Vagina (tissue), 2 donors: ENCODE measurements around the gene MAD1L1. TPM values are rescaled to one million over a fixed set of nuclear protein-coding genes. Genes with fewer than 3 reads are reported as not detected.

Source experiments
- DNase-seq, 2 donors: peaks; one replicate each; pipeline ENCODE4 v3.0.0-alpha.2; 2017; ENCODE audit errors: extremely low spot score in 2 of 2
- H3K27ac ChIP-seq: fragments of 200-600 bp; sonication (generic); one replicate; pipeline ENCODE4 v1.5.1; 2019
- H3K27me3 ChIP-seq: fragments of 200-600 bp; sonication (generic); one replicate; pipeline ENCODE4 v1.5.1; 2019
- H3K36me3 ChIP-seq, 2 donors: fragments of 200-600 bp; sonication (generic); one replicate each; pipeline ENCODE4 v1.5.1; 2017 to 2019
- H3K4me1 ChIP-seq: fragments of 200-600 bp; sonication (generic); one replicate; pipeline ENCODE4 v1.5.1; 2019
- H3K4me3 ChIP-seq, 2 donors: fragments of 200-600 bp; sonication (generic); 1 replicate in 1 of 2; 2 replicates in 1 of 2; pipeline ENCODE4 v1.5.1; 2016 to 2019
- H3K9me3 ChIP-seq: fragments of 200-600 bp; sonication (generic); one replicate; pipeline ENCODE4 v1.5.1; 2019
- CTCF ChIP-seq, 3 experiments: fragments of 450-650 bp in 2 of 3; fragments of 200-600 bp in 1 of 3; sonication (generic) in 1 of 3; IDR thresholded peaks; one replicate each; pipeline ENCODE4 v1.5.1; 2017 to 2019; ENCODE audit warnings: antibody characterized with exemption in 3 of 3, mild to moderate bottlenecking in 2 of 3, moderate library complexity in 2 of 3
- POLR2A ChIP-seq, 2 donors: fragments of 450-650 bp; IDR thresholded peaks; one replicate each; pipeline ENCODE4 v1.6.1; 2017; ENCODE audit warnings: antibody characterized with exemption in 2 of 2, mild to moderate bottlenecking in 2 of 2, moderate library complexity in 2 of 2
- POLR2AphosphoS5 ChIP-seq, 2 donors: sonication (generic); formaldehyde crosslinking; IDR thresholded peaks; one replicate each; pipeline ENCODE4 v1.9.0; 2017; ENCODE audit warnings: antibody characterized with exemption in 2 of 2, mild to moderate bottlenecking in 2 of 2, low read depth in 1 of 2; ENCODE audit not compliant: insufficient read depth in 1 of 2
- intact Hi-C: fragments of 100-400 bp; cut with DNase I; formaldehyde crosslinking; loops from one replicate; pipeline ENCODE4 v1.15.1; 2023
- total RNA-seq: library from RNA; depleted of rRNA; stranded (reverse); fragments of >200 nt; gene quantifications from one replicate; pipeline ENCODE4 v1.2.3, GENCODE V29; 2016

The MAD1L1 gene
- total RNA-seq, 1 donor from 2014 or later: 62.4 TPM

- H3K27me3 ChIP-seq: no peaks in the 10 kb centered on the region
- H3K4me1 ChIP-seq: peaks cover 4% of the 10 kb centered on the region
- intact Hi-C loops: no loop called here
- no peak overlapping the region for H3K4me3 ChIP-seq
- H3K9me3 ChIP-seq: peaks cover 5% of the 10 kb centered on the region
- DNase-seq: no peak
- H3K27ac ChIP-seq: no peak overlapping the region
- TF ChIP-seq POLR2A (IDR thresholded peaks at IDR 0.05) (no peak), CTCF (IDR thresholded peaks at IDR 0.05) (no peak), POLR2AphosphoS5 (IDR thresholded peaks at IDR 0.05; ENCODE audit: insufficient read depth in 1 of 2, low read depth in 1 of 2) (no peak)
- H3K36me3 ChIP-seq: no peaks in the 10 kb centered on the region
These were observed 358.7 kb downstream of the MAD1L1 start for GRCh38 chr7:1873857-1874589.

- no peak overlapping the region for H3K4me3 ChIP-seq
- intact Hi-C loops: no loop called here
- no peak for TF ChIP-seq CTCF (IDR thresholded peaks at IDR 0.05)
- no peak for TF ChIP-seq POLR2AphosphoS5 (IDR thresholded peaks at IDR 0.05; ENCODE audit: insufficient read depth in 1 of 2, low read depth in 1 of 2)
- no peak for TF ChIP-seq POLR2A (IDR thresholded peaks at IDR 0.05)
These were observed 359.3 kb downstream of the MAD1L1 start for GRCh38 chr7:1873421-1873820.

GRCh38 chr7:1873070-1873405 lies 359.7 kb downstream of the MAD1L1 start:
- Histone ChIP-seq H3K36me3 (no peaks in the 10 kb centered on the region), H3K27ac (no peak overlapping the region), H3K27me3 (no peaks in the 10 kb centered on the region), H3K9me3 (peaks cover 3% of the 10 kb centered on the region), H3K4me1 (peaks cover 4% of the 10 kb centered on the region), H3K4me3 (no peak overlapping the region)
- TF ChIP-seq CTCF (IDR thresholded peaks at IDR 0.05) (no peak), POLR2AphosphoS5 (IDR thresholded peaks at IDR 0.05; ENCODE audit: insufficient read depth in 1 of 2, low read depth in 1 of 2) (no peak), POLR2A (IDR thresholded peaks at IDR 0.05) (no peak)
- DNase-seq: no peak
- intact Hi-C loops: no loop called here

More at GRCh38 chr7:1873421-1873820, 359.3 kb downstream of the MAD1L1 start:
- no peaks in the 10 kb centered on the region for H3K36me3 ChIP-seq
- peaks cover 4% of the 10 kb centered on the region for H3K4me1 ChIP-seq
- peaks cover 5% of the 10 kb centered on the region for H3K9me3 ChIP-seq
- no peaks in the 10 kb centered on the region for H3K27me3 ChIP-seq
- no peak overlapping the region for H3K27ac ChIP-seq
- no peak for DNase-seq

DNA sequence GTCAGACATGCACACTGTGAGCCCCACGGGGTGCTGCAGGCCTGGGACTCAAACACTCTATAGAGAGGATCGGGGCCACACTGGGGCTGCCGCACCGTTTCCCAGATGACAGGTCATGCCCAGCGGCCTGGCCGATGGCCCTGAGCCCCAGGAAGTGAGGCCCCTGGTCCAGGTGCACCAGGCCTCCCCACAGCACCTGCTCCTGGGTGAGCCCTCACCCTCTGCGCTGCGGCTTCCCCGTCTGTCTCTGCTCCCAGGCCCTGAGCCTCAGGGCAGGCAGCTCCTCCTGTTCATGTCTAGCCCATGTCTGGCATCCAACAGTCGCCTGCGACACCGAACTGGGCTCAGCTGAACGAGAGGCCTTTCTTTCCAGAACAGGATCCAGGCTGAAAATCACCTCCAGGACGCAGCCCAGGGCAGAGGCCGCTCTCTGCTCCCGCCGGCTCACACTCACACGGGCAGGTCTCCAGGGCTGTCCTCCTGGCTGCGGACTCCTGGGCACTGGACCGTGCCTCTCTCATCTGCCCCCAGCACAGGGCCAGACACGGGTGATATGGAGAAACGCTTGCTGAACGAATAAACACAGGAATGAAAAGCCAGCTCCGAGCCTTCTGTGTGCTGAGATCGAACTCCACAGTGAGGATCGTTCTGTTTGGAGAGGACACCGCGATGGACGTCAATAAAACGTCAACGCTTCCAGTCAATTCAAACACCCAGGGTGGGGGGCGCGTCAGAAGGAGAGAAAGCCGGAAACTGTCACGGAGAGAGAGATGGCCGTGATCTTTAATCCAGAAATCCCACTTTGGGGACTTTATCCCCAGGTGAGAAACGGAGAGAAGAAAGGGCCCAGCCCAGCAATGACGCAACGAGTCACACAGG lies 360.3 kb downstream of the MAD1L1 start:
- Histone ChIP-seq H3K9me3 (no peaks in the 10 kb centered on the region), H3K27me3 (no peaks in the 10 kb centered on the region), H3K4me3 (no peak overlapping the region), H3K27ac (no peak overlapping the region), H3K4me1 (peaks cover 4% of the 10 kb centered on the region), H3K36me3 (no peaks in the 10 kb centered on the region)
- intact Hi-C loops: no loop called here
- TF ChIP-seq CTCF (IDR thresholded peaks at IDR 0.05): no peak
- TF ChIP-seq POLR2A (IDR thresholded peaks at IDR 0.05): no peak
- no peak for TF ChIP-seq POLR2AphosphoS5 (IDR thresholded peaks at IDR 0.05; ENCODE audit: insufficient read depth in 1 of 2, low read depth in 1 of 2)
- no peak for DNase-seq
